ENCODE data around the gene CROCC2. TPM values are rescaled to one million over a fixed set of nuclear protein-coding genes. Genes with fewer than 3 reads are reported as not detected.

CROCC2 gene
- total and polyA plus RNA-seq, 8 donors = 0.03 to 4.9 TPM; not detected in 6

GRCh38 chr2:240957656-240958365 is 51.7 kb downstream of the CROCC2 start:
- Histone ChIP-seq H3K36me3 (no peaks in the 10 kb centered on the region), H3K4me1 (peaks cover 7 to 33% (median 31%) of the 10 kb centered on the region in 4 donors), H3K27ac (no peak overlapping the region), H3K9me3 (no peaks in the 10 kb centered on the region), H3K4me3 (no peak overlapping the region), H3K27me3 (peaks cover 0 to 44% (median 0%) of the 10 kb centered on the region in 3 donors)
- DNase-seq = peak; percentile 21 to 80
- intact Hi-C loops (cut with DNase I; ENCODE audit: low total_unique reads) = no loop called here
- WGBS, 5 donors = 37 to 71% (median 62%) methylated on average over 7 to 17 of the region's 17 CpGs
- TF ChIP-seq POLR2A (IDR thresholded peaks at IDR 0.05) = no peak
- no peak for TF ChIP-seq EP300 (IDR thresholded peaks at IDR 0.05)
- TF ChIP-seq, protein P1, sequence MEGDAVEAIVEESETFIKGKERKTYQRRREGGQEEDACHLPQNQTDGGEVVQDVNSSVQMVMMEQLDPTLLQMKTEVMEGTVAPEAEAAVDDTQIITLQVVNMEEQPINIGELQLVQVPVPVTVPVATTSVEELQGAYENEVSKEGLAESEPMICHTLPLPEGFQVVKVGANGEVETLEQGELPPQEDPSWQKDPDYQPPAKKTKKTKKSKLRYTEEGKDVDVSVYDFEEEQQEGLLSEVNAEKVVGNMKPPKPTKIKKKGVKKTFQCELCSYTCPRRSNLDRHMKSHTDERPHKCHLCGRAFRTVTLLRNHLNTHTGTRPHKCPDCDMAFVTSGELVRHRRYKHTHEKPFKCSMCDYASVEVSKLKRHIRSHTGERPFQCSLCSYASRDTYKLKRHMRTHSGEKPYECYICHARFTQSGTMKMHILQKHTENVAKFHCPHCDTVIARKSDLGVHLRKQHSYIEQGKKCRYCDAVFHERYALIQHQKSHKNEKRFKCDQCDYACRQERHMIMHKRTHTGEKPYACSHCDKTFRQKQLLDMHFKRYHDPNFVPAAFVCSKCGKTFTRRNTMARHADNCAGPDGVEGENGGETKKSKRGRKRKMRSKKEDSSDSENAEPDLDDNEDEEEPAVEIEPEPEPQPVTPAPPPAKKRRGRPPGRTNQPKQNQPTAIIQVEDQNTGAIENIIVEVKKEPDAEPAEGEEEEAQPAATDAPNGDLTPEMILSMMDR (IDR thresholded peaks at IDR 0.05) = no peak
- no peak for TF ChIP-seq POLR2AphosphoS5 (IDR thresholded peaks at IDR 0.05)

DNA sequence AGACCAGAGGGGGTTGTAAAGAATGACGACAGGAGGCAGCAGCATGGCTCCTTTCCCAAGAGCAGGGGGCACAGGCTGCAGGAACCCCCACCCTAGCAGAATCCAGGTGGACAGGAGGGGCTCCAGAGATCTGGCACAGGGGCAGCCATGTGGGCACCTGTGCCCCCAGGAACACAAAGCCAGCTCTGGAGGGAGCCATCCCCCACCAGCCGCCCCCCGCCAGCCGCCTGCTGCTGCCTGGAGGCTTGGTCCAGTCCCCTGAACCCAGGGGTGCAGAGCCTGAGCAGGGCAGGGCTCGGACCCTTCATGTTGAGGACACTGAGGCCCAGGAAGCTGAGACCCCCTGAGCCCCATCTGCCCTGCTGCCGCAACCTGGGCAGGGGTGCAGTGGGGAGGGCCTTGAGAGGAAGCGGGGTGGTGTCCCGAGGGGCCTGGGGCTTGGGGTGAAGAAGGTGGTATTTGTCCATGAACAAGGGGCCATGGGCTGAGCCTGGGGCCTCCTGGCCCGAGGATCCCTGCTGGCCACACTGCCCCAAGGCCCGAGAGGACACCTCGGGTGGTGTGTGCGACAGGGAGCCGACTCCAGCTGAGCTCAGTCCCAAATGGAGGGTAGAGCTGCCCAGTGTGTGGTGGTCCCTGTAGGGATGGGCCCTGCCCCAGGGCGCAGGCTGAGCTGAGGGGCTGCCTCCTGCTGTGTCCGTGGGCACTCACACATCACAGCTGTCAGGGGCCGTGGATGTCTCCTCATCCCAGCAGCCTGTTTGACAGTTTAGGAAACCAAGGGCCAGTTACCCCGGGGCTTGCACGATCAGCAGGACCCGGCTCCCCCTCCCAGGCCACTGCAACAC is 52.5 kb downstream of the CROCC2 start:
- Histone ChIP-seq H3K9me3 (no peaks in the 10 kb centered on the region), H3K36me3 (no peaks in the 10 kb centered on the region), H3K4me3 (no peak overlapping the region), H3K4me1 (peaks cover 7 to 33% (median 31%) of the 10 kb centered on the region in 4 donors), H3K27me3 (peaks cover 0 to 44% (median 0%) of the 10 kb centered on the region in 3 donors), H3K27ac (no peak overlapping the region)
- WGBS, 5 donors = 85 to 95% (median 93%) methylated on average over 10 to 19 of the region's 19 CpGs
- peak; percentile 4 to 19 for DNase-seq
- intact Hi-C loops (cut with DNase I; ENCODE audit: low total_unique reads) = no loop called here
- TF ChIP-seq, protein P1 (IDR thresholded peaks at IDR 0.05) = no peak
- TF ChIP-seq POLR2AphosphoS5 (IDR thresholded peaks at IDR 0.05) (no peak), EP300 (IDR thresholded peaks at IDR 0.05) (no peak), POLR2A (IDR thresholded peaks at IDR 0.05) (no peak)

- intact Hi-C loops (cut with DNase I; ENCODE audit: low total_unique reads) = no loop called here
- H3K27ac ChIP-seq = no peak overlapping the region
Measured at GRCh38 chr2:240959214-240959940, 53.2 kb downstream of the CROCC2 start.

More at GRCh38 chr2:240959214-240959940, 53.2 kb downstream of the CROCC2 start:
- Histone ChIP-seq H3K4me3 (no peak overlapping the region), H3K4me1 (peaks cover 7 to 33% (median 31%) of the 10 kb centered on the region in 4 donors), H3K36me3 (no peaks in the 10 kb centered on the region), H3K27me3 (peaks cover 0 to 44% (median 0%) of the 10 kb centered on the region in 3 donors), H3K9me3 (no peaks in the 10 kb centered on the region)
- TF ChIP-seq EP300 (IDR thresholded peaks at IDR 0.05) = no peak
- no peak for TF ChIP-seq POLR2A (IDR thresholded peaks at IDR 0.05)
- TF ChIP-seq, protein P1 (IDR thresholded peaks at IDR 0.05) = no peak
- TF ChIP-seq POLR2AphosphoS5 (IDR thresholded peaks at IDR 0.05) = no peak
- DNase-seq = peak; percentile 16 to 25
- WGBS, 5 donors = 76 to 97% (median 89%) methylated on average over 10 to 15 of the region's 15 CpGs
